Mesendoderm (in vitro differentiated cells): ENCODE results near the gene LMO1.

Experiments used
- DNase-seq: peaks from one replicate; pipeline ENCODE4 v3.0.0; 2013
- H2AK5ac ChIP-seq: 2 replicates; pipeline ENCODE4 v1.6.1; 2013; ENCODE audit warnings: low read length, inconsistent platforms
- H2BK120ac ChIP-seq: 2 replicates; pipeline ENCODE4 v1.6.1; 2013; ENCODE audit warnings: low read depth, mild to moderate bottlenecking, low read length, moderate library complexity, mixed read lengths
- H2BK15ac ChIP-seq: replicated peaks from 2 replicates; pipeline ENCODE4 v1.6.1; 2013; ENCODE audit warnings: low read depth, mild to moderate bottlenecking, moderate library complexity
- H2BK5ac ChIP-seq: 2 replicates; pipeline ENCODE4 v1.6.1; 2013; ENCODE audit warnings: low read length, inconsistent platforms
- H3K18ac ChIP-seq: 2 replicates; pipeline ENCODE4 v1.6.1; 2013; ENCODE audit warnings: mild to moderate bottlenecking, low read length, mixed read lengths
- H3K23ac ChIP-seq: one replicate; pipeline ENCODE4 v1.6.1; 2013; ENCODE audit warnings: low read length
- H3K27ac ChIP-seq: 2 replicates; pipeline ENCODE4 v1.5.1; 2013; ENCODE audit warnings: low read depth, mild to moderate bottlenecking, inconsistent platforms, low read length, moderate library complexity
- H3K27me3 ChIP-seq: 2 replicates; pipeline ENCODE4 v1.6.1; 2013; ENCODE audit warnings: low read length, control low read depth, mild to moderate bottlenecking, inconsistent platforms; ENCODE audit not compliant: insufficient read depth, poor library complexity
- H3K36me3 ChIP-seq: 2 replicates; pipeline ENCODE4 v1.6.1; 2013; ENCODE audit warnings: low read length, inconsistent platforms; ENCODE audit not compliant: control insufficient read depth, insufficient read depth
- H3K4ac ChIP-seq: one replicate; pipeline ENCODE4 v1.6.1; 2013; ENCODE audit warnings: low read depth, mild to moderate bottlenecking, low read length, moderate library complexity
- H3K4me1 ChIP-seq: 2 replicates; pipeline ENCODE4 v1.6.1; 2013; ENCODE audit warnings: low read depth, low read length, inconsistent platforms; ENCODE audit not compliant: control insufficient read depth
- H3K4me2 ChIP-seq: 2 replicates; pipeline ENCODE4 v1.6.1; 2013; ENCODE audit warnings: low read length
- H3K4me3 ChIP-seq: 2 replicates; pipeline ENCODE4 v1.5.1; 2013; ENCODE audit warnings: mild to moderate bottlenecking, low read length
- H3K56ac ChIP-seq: one replicate; pipeline ENCODE4 v1.6.1; 2013; ENCODE audit warnings: low read length
- H3K79me1 ChIP-seq: 2 replicates; pipeline ENCODE4 v1.6.1; 2013; ENCODE audit warnings: low read length, inconsistent platforms
- H3K79me2 ChIP-seq: 2 replicates; pipeline ENCODE4 v1.6.1; 2013; ENCODE audit warnings: mild to moderate bottlenecking, low read length; ENCODE audit not compliant: control insufficient read depth, insufficient read depth
- H3K9ac ChIP-seq: 2 replicates; pipeline ENCODE4 v1.6.1; 2013; ENCODE audit warnings: low read length, inconsistent platforms
- H4K5ac ChIP-seq: one replicate; pipeline ENCODE4 v1.6.1; 2013; ENCODE audit warnings: low read length
- H4K8ac ChIP-seq: one replicate; pipeline ENCODE4 v1.6.1; 2013; ENCODE audit warnings: low read depth, mild to moderate bottlenecking, control low read depth, low read length, moderate library complexity
- WGBS: extraction: QIAGEN DNeasy Blood & Tissue Kit; methylation state at CpG from one replicate; pipeline ENCODE4 v1.1.7; 2013; ENCODE audit warnings: low lambda C conversion rate, missing lambda C conversion rate; ENCODE audit not compliant: insufficient coverage; ENCODE audit errors: extremely low coverage; 5-methylcytosine and 5-hydroxymethylcytosine counted together

The LMO1 gene

GRCh38 chr11:8265681-8266241 is 2.1 kb upstream of the LMO1 start:
- Histone ChIP-seq H3K4ac (no peak overlapping the region), H3K4me3 (no peak overlapping the region), H4K5ac (no peak overlapping the region), H3K4me2 (no peak overlapping the region), H3K9ac (no peak overlapping the region), H4K8ac (no peak overlapping the region), H3K56ac (no peak overlapping the region), H3K23ac (no peak overlapping the region), H2BK120ac (no peak overlapping the region), H3K27ac (no peak overlapping the region), H3K4me1 (peaks cover 2% of the 10 kb centered on the region), H3K79me2 (no peaks in the 10 kb centered on the region), H3K79me1 (no peaks in the 10 kb centered on the region), H2BK5ac (no peak overlapping the region), H2BK15ac (no peak overlapping the region), H3K36me3 (no peaks in the 10 kb centered on the region), H3K18ac (no peak overlapping the region), H3K27me3 (peaks cover 48% of the 10 kb centered on the region), H2AK5ac (no peak overlapping the region)
- DNase-seq, result peak; percentile 52
- no CpG with 5 or more reads among the region's 6 CpGs for WGBS

- H3K4me1 ChIP-seq, result peaks cover 2% of the 10 kb centered on the region
- WGBS, result no CpG with 5 or more reads among the region's 53 CpGs
- no peak overlapping the region for H2BK120ac ChIP-seq
- H3K18ac ChIP-seq, result peak overlapping the region; percentile 9
- H3K27ac ChIP-seq, result no peak overlapping the region
- H3K36me3 ChIP-seq, result no peaks in the 10 kb centered on the region
- peak; percentile 26 for DNase-seq
- no peak overlapping the region for H3K4ac ChIP-seq
- peak overlapping the region; percentile 55 for H3K4me2 ChIP-seq
- no peak overlapping the region for H2BK15ac ChIP-seq
- H3K27me3 ChIP-seq, result peaks cover 29% of the 10 kb centered on the region
- H3K9ac ChIP-seq, result no peak overlapping the region
- H4K5ac ChIP-seq, result no peak overlapping the region
- H2AK5ac ChIP-seq, result no peak overlapping the region
- no peak overlapping the region for H3K23ac ChIP-seq
- H3K56ac ChIP-seq, result peak overlapping the region; percentile 71
- H3K4me3 ChIP-seq, result no peak overlapping the region
- no peak overlapping the region for H4K8ac ChIP-seq
- no peaks in the 10 kb centered on the region for H3K79me2 ChIP-seq
- no peaks in the 10 kb centered on the region for H3K79me1 ChIP-seq
- H2BK5ac ChIP-seq, result no peak overlapping the region
Measured at GRCh38 chr11:8263109-8263768, 439 bp downstream of the LMO1 start.

- WGBS, result no CpG with 5 or more reads among the region's 66 CpGs
- no peak overlapping the region for H3K23ac ChIP-seq
- H2BK120ac ChIP-seq, result no peak overlapping the region
- peak overlapping the region; percentile 39 for H3K9ac ChIP-seq
- H2BK15ac ChIP-seq, result no peak overlapping the region
- no peak overlapping the region for H4K8ac ChIP-seq
- peaks cover 2% of the 10 kb centered on the region for H3K4me1 ChIP-seq
- no peaks in the 10 kb centered on the region for H3K79me1 ChIP-seq
- no peaks in the 10 kb centered on the region for H3K36me3 ChIP-seq
- H3K79me2 ChIP-seq, result no peaks in the 10 kb centered on the region
- no peak overlapping the region for H2AK5ac ChIP-seq
- H3K27ac ChIP-seq, result no peak overlapping the region
- H3K4me3 ChIP-seq, result peak overlapping the region; percentile 15
- H3K4ac ChIP-seq, result no peak overlapping the region
- H3K18ac ChIP-seq, result peak overlapping the region; percentile 9
- H3K4me2 ChIP-seq, result peak overlapping the region; percentile 55
- H3K27me3 ChIP-seq, result peaks cover 23% of the 10 kb centered on the region
- no peak overlapping the region for H4K5ac ChIP-seq
- peak overlapping the region; percentile 71 for H3K56ac ChIP-seq
- H2BK5ac ChIP-seq, result no peak overlapping the region
- DNase-seq, result peak; percentile 76
Measured at GRCh38 chr11:8262552-8263108, 1.0 kb downstream of the LMO1 start.

GRCh38 chr11:8261921-8262551 is 1.6 kb downstream of the LMO1 start:
- H4K8ac ChIP-seq, result no peak overlapping the region
- peak overlapping the region; percentile 55 for H3K4me2 ChIP-seq
- peak; percentile 59 for DNase-seq
- H3K36me3 ChIP-seq, result no peaks in the 10 kb centered on the region
- H2BK5ac ChIP-seq, result no peak overlapping the region
- no CpG with 5 or more reads among the region's 12 CpGs for WGBS
- no peak overlapping the region for H3K18ac ChIP-seq
- no peak overlapping the region for H3K27ac ChIP-seq
- no peak overlapping the region for H3K4ac ChIP-seq
- peak overlapping the region; percentile 51 for H3K23ac ChIP-seq
- no peak overlapping the region for H3K4me3 ChIP-seq
- peak overlapping the region; percentile 39 for H3K9ac ChIP-seq
- H2BK15ac ChIP-seq, result no peak overlapping the region
- H4K5ac ChIP-seq, result no peak overlapping the region
- peaks cover 17% of the 10 kb centered on the region for H3K27me3 ChIP-seq
- no peak overlapping the region for H2AK5ac ChIP-seq
- H2BK120ac ChIP-seq, result no peak overlapping the region
- H3K4me1 ChIP-seq, result peaks cover 2% of the 10 kb centered on the region
- H3K79me2 ChIP-seq, result no peaks in the 10 kb centered on the region
- peak overlapping the region; percentile 71 for H3K56ac ChIP-seq
- H3K79me1 ChIP-seq, result no peaks in the 10 kb centered on the region

GRCh38 chr11:8261291-8261690 is 2.4 kb downstream of the LMO1 start:
- no peak overlapping the region for H3K56ac ChIP-seq
- H2BK15ac ChIP-seq, result no peak overlapping the region
- H3K4me3 ChIP-seq, result no peak overlapping the region
- no peak overlapping the region for H4K5ac ChIP-seq
- no peak overlapping the region for H2BK5ac ChIP-seq
- H3K23ac ChIP-seq, result no peak overlapping the region
- H3K4me2 ChIP-seq, result no peak overlapping the region
- no peak overlapping the region for H3K18ac ChIP-seq
- no CpG with 5 or more reads among the region's 2 CpGs for WGBS
- H3K79me2 ChIP-seq, result no peaks in the 10 kb centered on the region
- no peak overlapping the region for H4K8ac ChIP-seq
- no peak for DNase-seq
- no peaks in the 10 kb centered on the region for H3K36me3 ChIP-seq
- peaks cover 2% of the 10 kb centered on the region for H3K4me1 ChIP-seq
- H3K27me3 ChIP-seq, result peaks cover 10% of the 10 kb centered on the region
- H3K9ac ChIP-seq, result no peak overlapping the region
- no peak overlapping the region for H2AK5ac ChIP-seq
- H2BK120ac ChIP-seq, result no peak overlapping the region
- H3K4ac ChIP-seq, result no peak overlapping the region
- no peak overlapping the region for H3K27ac ChIP-seq
- H3K79me1 ChIP-seq, result no peaks in the 10 kb centered on the region
